Chondrocyte (in vitro differentiated cells): ENCODE data around the gene TP53INP2. TPM values are rescaled to one million over a fixed set of nuclear protein-coding genes. Genes with fewer than 3 reads are reported as not detected.
A peak's percentile ranks its signal among the peaks of the same experiment; 100 is the strongest.

Experiments used
- DNase-seq: peaks from one replicate; pipeline ENCODE4 v3.0.0; 2021; ENCODE audit warnings: mixed read lengths, low spot score
- H3K27ac Mint-ChIP-seq: one replicate; pipeline ENCODE4 v1.8.0; 2021; ENCODE audit warnings: mild to moderate bottlenecking, moderate library complexity, mixed read lengths; ENCODE audit not compliant: unreplicated experiment
- H3K27me3 Mint-ChIP-seq: 2 replicates; pipeline ENCODE4 v1.8.0; 2021; ENCODE audit warnings: low read depth, mixed read lengths
- H3K36me3 Mint-ChIP-seq: 2 replicates; pipeline ENCODE4 v1.8.0; 2021; ENCODE audit warnings: low read depth, mixed read lengths
- H3K4me1 Mint-ChIP-seq: 2 replicates; pipeline ENCODE4 v1.8.0; 2021; ENCODE audit warnings: low read depth, mild to moderate bottlenecking, mixed read lengths
- H3K4me3 Mint-ChIP-seq: one replicate; pipeline ENCODE4 v1.8.0; 2021; ENCODE audit warnings: mild to moderate bottlenecking, moderate library complexity, mixed read lengths; ENCODE audit not compliant: unreplicated experiment
- H3K9me3 Mint-ChIP-seq: 2 replicates; pipeline ENCODE4 v1.8.0; 2021; ENCODE audit warnings: low read depth, mixed read lengths
- total RNA-seq: library from RNA; stranded (reverse); gene quantifications from 3 replicates; pipeline ENCODE4 v1.2.1, GENCODE V29; 2021
- TF ChIP-seq, protein P1 (sequence below): fragments of 200-600 bp; sonication (generic); IDR thresholded peaks from 2 replicates; pipeline ENCODE4 v1.5.0; 2021; ENCODE audit warnings: antibody characterized with exemption, mild to moderate bottlenecking, moderate library complexity

Gene TP53INP2
- total RNA-seq, 1 donor from 2014 or later: 59.8 TPM

GRCh38 chr20:34750484-34750883, 46.3 kb downstream of the TP53INP2 start:
- DNase-seq: no peak
- H3K9me3 Mint-ChIP-seq: no peaks in the 10 kb centered on the region
- TF ChIP-seq, protein P1, sequence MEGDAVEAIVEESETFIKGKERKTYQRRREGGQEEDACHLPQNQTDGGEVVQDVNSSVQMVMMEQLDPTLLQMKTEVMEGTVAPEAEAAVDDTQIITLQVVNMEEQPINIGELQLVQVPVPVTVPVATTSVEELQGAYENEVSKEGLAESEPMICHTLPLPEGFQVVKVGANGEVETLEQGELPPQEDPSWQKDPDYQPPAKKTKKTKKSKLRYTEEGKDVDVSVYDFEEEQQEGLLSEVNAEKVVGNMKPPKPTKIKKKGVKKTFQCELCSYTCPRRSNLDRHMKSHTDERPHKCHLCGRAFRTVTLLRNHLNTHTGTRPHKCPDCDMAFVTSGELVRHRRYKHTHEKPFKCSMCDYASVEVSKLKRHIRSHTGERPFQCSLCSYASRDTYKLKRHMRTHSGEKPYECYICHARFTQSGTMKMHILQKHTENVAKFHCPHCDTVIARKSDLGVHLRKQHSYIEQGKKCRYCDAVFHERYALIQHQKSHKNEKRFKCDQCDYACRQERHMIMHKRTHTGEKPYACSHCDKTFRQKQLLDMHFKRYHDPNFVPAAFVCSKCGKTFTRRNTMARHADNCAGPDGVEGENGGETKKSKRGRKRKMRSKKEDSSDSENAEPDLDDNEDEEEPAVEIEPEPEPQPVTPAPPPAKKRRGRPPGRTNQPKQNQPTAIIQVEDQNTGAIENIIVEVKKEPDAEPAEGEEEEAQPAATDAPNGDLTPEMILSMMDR: no peak
- peaks cover 42% of the 10 kb centered on the region for H3K36me3 Mint-ChIP-seq
- no peak overlapping the region for H3K27ac Mint-ChIP-seq
- H3K4me1 Mint-ChIP-seq: no peaks in the 10 kb centered on the region
- H3K27me3 Mint-ChIP-seq: no peaks in the 10 kb centered on the region
- H3K4me3 Mint-ChIP-seq: no peak overlapping the region

- no peak for DNase-seq
- Mint-ChIP-seq H3K4me3 (no peak overlapping the region), H3K27ac (peak overlapping the region; percentile 25), H3K9me3 (no peaks in the 10 kb centered on the region), H3K36me3 (peaks cover 43% of the 10 kb centered on the region), H3K27me3 (no peaks in the 10 kb centered on the region), H3K4me1 (no peaks in the 10 kb centered on the region)
- TF ChIP-seq, protein P1: no peak
These were observed 47.3 kb downstream of the TP53INP2 start for GRCh38 chr20:34751453-34751852.

DNA sequence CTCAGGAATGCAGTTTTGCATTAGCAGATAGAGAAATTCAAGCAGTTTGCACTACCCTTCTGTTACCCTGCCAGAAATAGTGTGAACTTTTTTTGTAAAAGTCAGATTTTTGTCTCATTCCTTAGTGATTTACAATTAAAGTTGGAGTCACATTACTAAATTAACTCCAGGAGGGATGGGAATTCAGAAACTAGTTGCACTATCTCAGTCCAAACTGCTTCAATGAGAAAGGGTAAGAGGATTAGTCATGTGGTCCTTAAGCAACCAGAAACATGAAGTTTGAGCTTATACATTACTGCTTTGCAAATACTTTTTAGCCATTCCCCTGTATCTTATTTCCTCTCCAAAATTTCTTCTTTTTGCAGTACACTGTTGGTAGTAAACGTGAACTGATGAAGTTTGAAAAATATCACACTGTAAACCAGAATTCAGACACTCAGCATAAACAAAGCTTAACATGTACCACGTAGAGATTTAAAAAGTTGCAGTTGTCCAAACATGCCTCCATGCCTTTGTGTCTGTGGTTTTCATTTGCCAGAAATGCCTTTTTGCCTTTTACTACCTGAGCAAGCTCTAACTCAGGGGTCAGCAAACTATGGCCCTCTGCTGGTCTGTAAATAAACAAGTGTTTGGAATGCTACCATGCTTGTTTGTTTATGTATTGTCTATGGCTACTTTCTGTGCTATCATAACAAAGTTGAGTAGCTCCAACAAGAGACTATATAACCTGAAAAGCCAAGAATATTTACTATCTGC, 49.7 kb downstream of the TP53INP2 start:
- H3K4me3 Mint-ChIP-seq: no peak overlapping the region

GRCh38 chr20:34754611-34755010, 50.5 kb downstream of the TP53INP2 start:
- Mint-ChIP-seq H3K27me3 (no peaks in the 10 kb centered on the region), H3K4me1 (no peaks in the 10 kb centered on the region), H3K4me3 (no peak overlapping the region), H3K36me3 (peaks cover 53% of the 10 kb centered on the region), H3K27ac (no peak overlapping the region), H3K9me3 (no peaks in the 10 kb centered on the region)
- TF ChIP-seq, protein P1: no peak
- DNase-seq: no peak

More for the DNA sequence above, 49.7 kb downstream of the TP53INP2 start:
- H3K27me3 Mint-ChIP-seq: no peaks in the 10 kb centered on the region
- H3K27ac Mint-ChIP-seq: no peak overlapping the region
- peaks cover 54% of the 10 kb centered on the region for H3K36me3 Mint-ChIP-seq
- no peaks in the 10 kb centered on the region for H3K9me3 Mint-ChIP-seq
- H3K4me1 Mint-ChIP-seq: no peaks in the 10 kb centered on the region
- no peak for DNase-seq
- TF ChIP-seq, protein P1: peak; percentile 19

- TF ChIP-seq, protein P1: no peak
- H3K27ac Mint-ChIP-seq: no peak overlapping the region
- H3K4me3 Mint-ChIP-seq: no peak overlapping the region
- H3K4me1 Mint-ChIP-seq: no peaks in the 10 kb centered on the region
- H3K27me3 Mint-ChIP-seq: no peaks in the 10 kb centered on the region
- DNase-seq: no peak
- H3K9me3 Mint-ChIP-seq: no peaks in the 10 kb centered on the region
- peaks cover 51% of the 10 kb centered on the region for H3K36me3 Mint-ChIP-seq
These were observed 51.2 kb downstream of the TP53INP2 start for GRCh38 chr20:34755367-34755766.
